GM21723 (cell line): ENCODE measurements around the gene CCDC134.
"Not testable (repeated sequence)": the region's sequence is repeated elsewhere in the genome, so short reads cannot be mapped to it uniquely, and the experiment has no call there.

Experiments
- ATAC-seq: cut with Tn5 transposase; IDR thresholded peaks from one replicate; pipeline ENCODE4 v1.9.1; 2021; ENCODE audit warnings: mild to moderate bottlenecking, moderate library complexity; ENCODE audit not compliant: unreplicated experiment

Gene CCDC134

GRCh38 chr22:41821471-41822316, 21.2 kb downstream of the CCDC134 start:
- no peak for ATAC-seq

GRCh38 chr22:41822317-41823057, 22.0 kb downstream of the CCDC134 start:
- no peak for ATAC-seq

- no peak for ATAC-seq
Measured at GRCh38 chr22:41823797-41824196, 23.3 kb downstream of the CCDC134 start.

GRCh38 chr22:41825376-41825775, 24.9 kb downstream of the CCDC134 start:
- no peak for ATAC-seq

GRCh38 chr22:41826021-41826420, 25.5 kb downstream of the CCDC134 start:
- ATAC-seq, result no peak

- no peak for ATAC-seq
Measured at GRCh38 chr22:41826430-41827383, 26.2 kb downstream of the CCDC134 start.

GRCh38 chr22:41827671-41828070, 27.2 kb downstream of the CCDC134 start:
- no peak for ATAC-seq

GRCh38 chr22:41828516-41828915, 28.0 kb downstream of the CCDC134 start:
- ATAC-seq, result no peak

- no peak for ATAC-seq
Measured at GRCh38 chr22:41830174-41830573, 29.7 kb downstream of the CCDC134 start.

GRCh38 chr22:41831383-41831782, 30.9 kb downstream of the CCDC134 start:
- no peak for ATAC-seq

- no peak for ATAC-seq
Measured at GRCh38 chr22:41831828-41832552, 31.5 kb downstream of the CCDC134 start.

GRCh38 chr22:41832553-41833368, 32.3 kb downstream of the CCDC134 start, which contains the start of gene SREBF2:
TSS of gene SREBF2 (plus strand) at chr22:41833105. CDS start at chr22:41833271, 166 bp downstream.
- peak; percentile 83 for ATAC-seq

GRCh38 chr22:41833369-41834004, 33.0 kb downstream of the CCDC134 start:
- peak; percentile 18 for ATAC-seq

- no peak for ATAC-seq
Measured at GRCh38 chr22:41834005-41834944, 33.8 kb downstream of the CCDC134 start.

- ATAC-seq, result not testable (repeated sequence)
Measured at GRCh38 chr22:41835462-41835861, 35.0 kb downstream of the CCDC134 start.

GRCh38 chr22:41836551-41836950, 36.1 kb downstream of the CCDC134 start:
- no peak for ATAC-seq

- ATAC-seq, result no peak
Measured at GRCh38 chr22:41838842-41839618, 38.6 kb downstream of the CCDC134 start.
